Lower leg skin (tissue), 4 donors: ENCODE data around the gene STARD8. TPM values are rescaled to one million over a fixed set of nuclear protein-coding genes. Genes with fewer than 3 reads are reported as not detected.

Source experiments
- DNase-seq, 2 donors: peaks; one replicate each; pipeline ENCODE4 v3.0.0-alpha.2; 2019; ENCODE audit warnings: low spot score in 2 of 2
- H3K4me3 ChIP-seq: fragments of 200-600 bp; sonication (generic); 2 replicates; pipeline ENCODE4 v1.5.1; 2017; ENCODE audit warnings: mild to moderate bottlenecking, low read depth; ENCODE audit not compliant: poor library complexity, severe bottlenecking
- CTCF ChIP-seq, 3 donors: fragments of 450-650 bp; IDR thresholded peaks; one replicate each; pipeline ENCODE4 v1.5.1; 2016; ENCODE audit warnings: antibody characterized with exemption in 3 of 3, mild to moderate bottlenecking in 3 of 3, moderate library complexity in 2 of 3
- POLR2A ChIP-seq, 2 donors: fragments of 450-650 bp; IDR thresholded peaks; one replicate each; pipeline ENCODE4 v1.6.1; 2016 to 2017; ENCODE audit warnings: antibody characterized with exemption in 2 of 2, mild to moderate bottlenecking in 1 of 2, moderate library complexity in 1 of 2
- WGBS, 2 donors: methylation state at CpG; one replicate each; pipeline ENCODE4 v1.1.5; 2018; 5-methylcytosine and 5-hydroxymethylcytosine counted together
- intact Hi-C: fragments of 100-400 bp; cut with DNase I; formaldehyde crosslinking; loops from one replicate; pipeline ENCODE4 v1.15.0; 2023; ENCODE audit warnings: low total_unique reads
- total RNA-seq, 4 donors: library from RNA; depleted of rRNA; stranded (reverse); fragments of >200 nt; gene quantifications; one replicate each; pipeline ENCODE4 v1.1.0, GENCODE V29; 2016

STARD8 gene
- total RNA-seq, 4 donors from 2014 or later, result 1.4 to 6.0 (median 2.5) TPM

GRCh38 chrX:68761086-68761485 lies 113.6 kb downstream of the STARD8 start:
- no peak for DNase-seq
- TF ChIP-seq CTCF (IDR thresholded peaks at IDR 0.05) (no peak), POLR2A (IDR thresholded peaks at IDR 0.05) (no peak)
- 72 to 97% methylated on average over 2 of the region's 2 CpGs for WGBS, 2 donors
- H3K4me3 ChIP-seq, result no peak overlapping the region
- intact Hi-C loops, result no loop called here

- no peak overlapping the region for H3K4me3 ChIP-seq
- no peak for TF ChIP-seq CTCF (IDR thresholded peaks at IDR 0.05)
- no peak for TF ChIP-seq POLR2A (IDR thresholded peaks at IDR 0.05)
- intact Hi-C loops, result no loop called here
- DNase-seq, result no peak
Observed at GRCh38 chrX:68762766-68763165, 115.3 kb downstream of the STARD8 start.

GRCh38 chrX:68763481-68763880 lies 116.0 kb downstream of the STARD8 start:
- WGBS, 2 donors, result 51 to 71% methylated on average over 4 of the region's 4 CpGs
- DNase-seq, result no peak
- TF ChIP-seq POLR2A (IDR thresholded peaks at IDR 0.05) (no peak), CTCF (IDR thresholded peaks at IDR 0.05) (no peak)
- no peak overlapping the region for H3K4me3 ChIP-seq
- intact Hi-C loops, result no loop called here

Other genes starting within 250 kb of the STARD8 start
- gene OPHN1, start 214.2 kb upstream of the STARD8 start, total RNA-seq, result 10 to 100 TPM in 1 of 4 donors, 1 to 10 TPM in 3; 4.9 to 20.1 (median 8.1) TPM
- 10 to 100 TPM; 12.6 to 33.2 (median 24.9) TPM for gene YIPF6, start 148.6 kb upstream of the STARD8 start, total RNA-seq
- 100 to 1,000 TPM in 2 of 4 donors, 10 to 100 TPM in 2; 97.8 to 109 (median 102) TPM for gene EFNB1, start 181.4 kb downstream of the STARD8 start, total RNA-seq